Ishikawa (cell line): ENCODE measurements around the gene EDEM3.

ENCODE experiments used
- CEBPB ChIP-seq: IDR thresholded peaks from 2 replicates; pipeline ENCODE4 v1.6.1; 2012
- CREB1 ChIP-seq: IDR thresholded peaks from 2 replicates; pipeline ENCODE4 v1.6.1; 2012; ENCODE audit warnings: low read depth
- EGR1 ChIP-seq: IDR thresholded peaks from 2 replicates; pipeline ENCODE4 v1.6.1; 2012
- EP300 ChIP-seq: IDR thresholded peaks from 2 replicates; pipeline ENCODE4 v1.6.1; 2012; ENCODE audit warnings: borderline replicate concordance
- FOXM1 ChIP-seq: IDR thresholded peaks from 2 replicates; pipeline ENCODE4 v1.6.1; 2012; ENCODE audit warnings: low read depth, borderline replicate concordance
- NFIC ChIP-seq: IDR thresholded peaks from 2 replicates; pipeline ENCODE4 v1.6.1; 2012
- RAD21 ChIP-seq: IDR thresholded peaks from 2 replicates; pipeline ENCODE4 v1.6.1; 2012; ENCODE audit warnings: low read depth
- TAF1 ChIP-seq: IDR thresholded peaks from 2 replicates; pipeline ENCODE4 v1.6.1; 2012; ENCODE audit warnings: low read depth, mild to moderate bottlenecking
- TCF12 ChIP-seq: IDR thresholded peaks from 2 replicates; pipeline ENCODE4 v1.6.1; 2012; ENCODE audit warnings: low read depth
- TEAD4 ChIP-seq: IDR thresholded peaks from 2 replicates; pipeline ENCODE4 v1.6.1; 2012
- USF1 ChIP-seq: IDR thresholded peaks from 2 replicates; pipeline ENCODE4 v1.6.1; 2012
- YY1 ChIP-seq: IDR thresholded peaks from 2 replicates; pipeline ENCODE4 v1.6.1; 2012; ENCODE audit warnings: low read depth
- ZBTB7A ChIP-seq: IDR thresholded peaks from 2 replicates; pipeline ENCODE4 v1.6.1; 2012; ENCODE audit warnings: low read depth
- TF ChIP-seq, protein P1 (sequence below): IDR thresholded peaks from 2 replicates; pipeline ENCODE4 v1.6.1; 2012; ENCODE audit warnings: low read depth, mild to moderate bottlenecking
- TF ChIP-seq, protein P2 (sequence below): IDR thresholded peaks from 2 replicates; pipeline ENCODE4 v1.6.1; 2012

Gene EDEM3

DNA sequence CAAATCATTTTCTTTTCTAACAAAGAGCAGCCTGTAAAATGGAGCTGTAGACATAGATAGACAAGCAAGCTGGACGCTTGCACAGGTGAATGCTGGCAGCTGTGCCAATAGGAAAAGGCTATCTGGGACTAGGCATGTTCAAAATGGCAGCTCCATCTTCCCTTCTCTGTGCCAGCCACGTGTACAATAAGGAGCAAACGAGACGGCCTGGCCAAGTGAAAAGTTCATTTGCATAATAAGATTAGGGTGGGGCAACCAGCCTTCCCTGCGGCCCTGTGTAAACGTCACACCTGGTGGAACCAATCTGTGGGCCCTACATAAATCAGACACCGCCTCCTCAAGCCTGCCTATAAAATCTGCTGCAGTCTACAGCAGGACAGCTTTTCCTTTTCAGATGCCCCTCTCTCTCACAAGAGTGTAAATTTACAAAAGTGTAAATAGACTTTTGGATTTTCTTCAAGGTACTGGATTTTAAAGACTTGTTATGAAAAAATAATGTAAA, 16.6 kb upstream of the EDEM3 start:
- TF ChIP-seq EP300 (no peak), NFIC (no peak), CREB1 (no peak), FOXM1 (no peak), TEAD4 (no peak), RAD21 (no peak), TAF1 (no peak), TCF12 (no peak), EGR1 (no peak)
- TF ChIP-seq, protein P1, sequence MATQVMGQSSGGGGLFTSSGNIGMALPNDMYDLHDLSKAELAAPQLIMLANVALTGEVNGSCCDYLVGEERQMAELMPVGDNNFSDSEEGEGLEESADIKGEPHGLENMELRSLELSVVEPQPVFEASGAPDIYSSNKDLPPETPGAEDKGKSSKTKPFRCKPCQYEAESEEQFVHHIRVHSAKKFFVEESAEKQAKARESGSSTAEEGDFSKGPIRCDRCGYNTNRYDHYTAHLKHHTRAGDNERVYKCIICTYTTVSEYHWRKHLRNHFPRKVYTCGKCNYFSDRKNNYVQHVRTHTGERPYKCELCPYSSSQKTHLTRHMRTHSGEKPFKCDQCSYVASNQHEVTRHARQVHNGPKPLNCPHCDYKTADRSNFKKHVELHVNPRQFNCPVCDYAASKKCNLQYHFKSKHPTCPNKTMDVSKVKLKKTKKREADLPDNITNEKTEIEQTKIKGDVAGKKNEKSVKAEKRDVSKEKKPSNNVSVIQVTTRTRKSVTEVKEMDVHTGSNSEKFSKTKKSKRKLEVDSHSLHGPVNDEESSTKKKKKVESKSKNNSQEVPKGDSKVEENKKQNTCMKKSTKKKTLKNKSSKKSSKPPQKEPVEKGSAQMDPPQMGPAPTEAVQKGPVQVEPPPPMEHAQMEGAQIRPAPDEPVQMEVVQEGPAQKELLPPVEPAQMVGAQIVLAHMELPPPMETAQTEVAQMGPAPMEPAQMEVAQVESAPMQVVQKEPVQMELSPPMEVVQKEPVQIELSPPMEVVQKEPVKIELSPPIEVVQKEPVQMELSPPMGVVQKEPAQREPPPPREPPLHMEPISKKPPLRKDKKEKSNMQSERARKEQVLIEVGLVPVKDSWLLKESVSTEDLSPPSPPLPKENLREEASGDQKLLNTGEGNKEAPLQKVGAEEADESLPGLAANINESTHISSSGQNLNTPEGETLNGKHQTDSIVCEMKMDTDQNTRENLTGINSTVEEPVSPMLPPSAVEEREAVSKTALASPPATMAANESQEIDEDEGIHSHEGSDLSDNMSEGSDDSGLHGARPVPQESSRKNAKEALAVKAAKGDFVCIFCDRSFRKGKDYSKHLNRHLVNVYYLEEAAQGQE = no peak

- TF ChIP-seq NFIC (no peak), RAD21 (no peak), EP300 (no peak), ZBTB7A (no peak), TAF1 (no peak), YY1 (no peak), CEBPB (no peak)
- TF ChIP-seq, protein P1 = no peak
Observed at GRCh38 chr1:184770181-184770979, 15.7 kb upstream of the EDEM3 start.

- TF ChIP-seq NFIC (no peak), EGR1 (no peak), ZBTB7A (no peak), EP300 (no peak), YY1 (no peak), TCF12 (no peak), CREB1 (no peak), CEBPB (no peak), RAD21 (no peak), TAF1 (no peak)
- TF ChIP-seq, protein P1 = no peak
- TF ChIP-seq, protein P2, sequence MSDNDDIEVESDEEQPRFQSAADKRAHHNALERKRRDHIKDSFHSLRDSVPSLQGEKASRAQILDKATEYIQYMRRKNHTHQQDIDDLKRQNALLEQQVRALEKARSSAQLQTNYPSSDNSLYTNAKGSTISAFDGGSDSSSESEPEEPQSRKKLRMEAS = no peak
Observed at GRCh38 chr1:184769241-184769640, 14.6 kb upstream of the EDEM3 start.

DNA sequence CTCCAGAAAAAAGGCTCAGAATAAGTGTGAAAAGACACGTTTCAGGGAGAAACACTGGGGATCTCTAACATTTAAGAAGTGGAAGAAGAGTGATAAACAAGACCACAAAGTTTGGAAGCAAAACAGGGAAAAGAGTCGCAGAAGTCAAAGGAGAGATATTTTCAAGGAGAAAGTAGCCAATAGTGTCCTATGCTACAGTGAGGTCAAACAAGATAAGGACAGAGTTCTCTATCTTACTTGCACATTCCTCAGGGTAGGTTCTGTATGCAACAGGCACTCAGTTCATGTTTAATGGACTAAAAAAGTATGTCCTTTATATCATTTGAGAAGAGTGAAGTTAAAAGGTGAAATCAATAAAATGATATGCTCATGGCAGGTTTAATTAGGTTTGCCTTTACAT, 13.8 kb upstream of the EDEM3 start:
- no peak for TF ChIP-seq RAD21
- no peak for TF ChIP-seq ZBTB7A
- no peak for TF ChIP-seq USF1
- no peak for TF ChIP-seq CREB1
- TF ChIP-seq FOXM1 = no peak
- TF ChIP-seq, protein P1 = no peak
- TF ChIP-seq EP300 = no peak
- TF ChIP-seq TEAD4 = no peak
- TF ChIP-seq CEBPB = no peak
- no peak for TF ChIP-seq EGR1
